BLaER1 (cell line): Measurements from ENCODE around the gene TBCA.

Source experiments
- H3K27ac ChIP-seq: shearing (Covaris generic); formaldehyde crosslinking; 2 replicates; pipeline ENCODE4 v1.8.1; 2022
- H3K27me3 ChIP-seq: shearing (Covaris generic); formaldehyde crosslinking; 2 replicates; pipeline ENCODE4 v1.8.1; 2022
- H3K36me3 ChIP-seq: shearing (Covaris generic); formaldehyde crosslinking; 2 replicates; pipeline ENCODE4 v1.8.1; 2022
- H3K4me1 ChIP-seq: shearing (Covaris generic); formaldehyde crosslinking; 2 replicates; pipeline ENCODE4 v1.8.1; 2022
- H3K4me2 ChIP-seq: shearing (Covaris generic); formaldehyde crosslinking; 2 replicates; pipeline ENCODE4 v1.8.1; 2022
- H3K4me3 ChIP-seq: shearing (Covaris generic); formaldehyde crosslinking; 2 replicates; pipeline ENCODE4 v1.8.1; 2022
- H3K9ac ChIP-seq: shearing (Covaris generic); formaldehyde crosslinking; 2 replicates; pipeline ENCODE4 v1.8.1; 2022
- H3K9me3 ChIP-seq: shearing (Covaris generic); formaldehyde crosslinking; 2 replicates; pipeline ENCODE4 v1.8.1; 2022
- H4K20me1 ChIP-seq: shearing (Covaris generic); formaldehyde crosslinking; 2 replicates; pipeline ENCODE4 v1.8.1; 2022
- Cebpa-rat ChIP-seq: shearing (Covaris generic); IDR thresholded peaks from 2 replicates; pipeline ENCODE4 v1.8.1; 2022

The TBCA gene

DNA sequence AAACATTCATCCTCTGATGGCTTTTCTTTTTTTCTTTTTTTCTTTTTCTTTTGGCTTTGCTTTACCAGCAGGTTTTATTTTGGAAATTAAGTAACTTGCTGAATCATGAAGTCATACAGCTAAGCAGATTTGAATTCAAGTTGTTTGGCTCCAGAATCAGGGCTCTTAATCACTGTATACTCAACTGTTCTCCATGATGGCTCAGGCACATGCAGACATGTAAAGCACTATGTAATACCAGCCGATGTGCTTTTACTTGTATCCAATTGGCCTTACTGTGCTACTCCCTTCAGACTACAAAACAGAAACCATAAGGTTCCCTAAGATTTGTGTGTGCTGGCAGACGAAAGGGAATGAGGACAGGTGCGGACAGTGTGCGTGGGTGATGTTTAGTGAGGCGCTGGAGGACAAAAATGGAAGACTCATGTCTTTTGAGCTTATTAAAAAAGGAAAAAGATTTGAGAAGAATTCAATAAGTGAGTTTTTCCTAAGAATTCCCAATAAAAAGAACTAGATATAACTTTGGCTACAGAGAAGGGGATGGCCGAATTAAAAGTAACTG, 92.9 kb downstream of the TBCA start:
- Histone ChIP-seq H4K20me1 (no peaks in the 10 kb centered on the region), H3K27me3 (no peaks in the 10 kb centered on the region), H3K4me3 (no peak overlapping the region), H3K4me1 (no peaks in the 10 kb centered on the region), H3K36me3 (peaks cover 9% of the 10 kb centered on the region; the same call in 1 of the 2 replicates), H3K4me2 (no peak overlapping the region), H3K9ac (no peak overlapping the region), H3K27ac (no peak overlapping the region), H3K9me3 (no peaks in the 10 kb centered on the region)
- no peak for TF ChIP-seq Cebpa-rat

DNA sequence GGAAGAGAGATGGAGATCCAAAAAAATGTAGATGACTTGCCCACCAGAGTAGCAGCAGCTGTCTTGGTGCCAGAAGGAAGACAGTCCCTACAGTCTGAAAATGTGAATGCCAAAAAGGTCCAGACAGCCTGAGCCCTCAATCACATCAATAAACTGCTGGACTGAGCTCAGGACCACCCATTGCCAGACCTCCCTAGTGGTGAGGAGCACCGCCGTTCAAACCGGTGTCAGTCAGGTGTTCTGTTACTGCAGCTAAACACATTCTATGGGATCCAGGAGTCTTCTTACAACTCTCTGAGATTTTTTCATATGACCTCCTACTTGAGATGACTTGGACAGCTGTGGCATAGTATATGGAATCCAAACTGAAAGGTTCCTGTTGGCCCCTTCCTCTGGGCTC, 105.6 kb downstream of the TBCA start:
- no peak for TF ChIP-seq Cebpa-rat
- Histone ChIP-seq H3K4me2 (peak overlapping the region; percentile 67), H3K9ac (no peak overlapping the region), H3K9me3 (peaks cover 8% of the 10 kb centered on the region; the same call in 1 of the 2 replicates), H3K36me3 (no peaks in the 10 kb centered on the region), H3K27ac (peak overlapping the region; percentile 42; the same call in 1 of the 2 replicates), H3K27me3 (no peaks in the 10 kb centered on the region), H3K4me1 (peaks cover 43% of the 10 kb centered on the region), H3K4me3 (no peak overlapping the region), H4K20me1 (no peaks in the 10 kb centered on the region)

GRCh38 chr5:77669677-77670076, 106.5 kb downstream of the TBCA start:
- H3K36me3 ChIP-seq: no peaks in the 10 kb centered on the region
- peaks cover 8% of the 10 kb centered on the region; the same call in 1 of the 2 replicates for H3K9me3 ChIP-seq
- peaks cover 43% of the 10 kb centered on the region for H3K4me1 ChIP-seq
- peak overlapping the region; percentile 42; the same call in 1 of the 2 replicates for H3K27ac ChIP-seq
- no peak overlapping the region for H3K4me3 ChIP-seq
- no peak for TF ChIP-seq Cebpa-rat
- H4K20me1 ChIP-seq: no peaks in the 10 kb centered on the region
- H3K9ac ChIP-seq: no peak overlapping the region
- H3K4me2 ChIP-seq: peak overlapping the region; percentile 67
- H3K27me3 ChIP-seq: no peaks in the 10 kb centered on the region

DNA sequence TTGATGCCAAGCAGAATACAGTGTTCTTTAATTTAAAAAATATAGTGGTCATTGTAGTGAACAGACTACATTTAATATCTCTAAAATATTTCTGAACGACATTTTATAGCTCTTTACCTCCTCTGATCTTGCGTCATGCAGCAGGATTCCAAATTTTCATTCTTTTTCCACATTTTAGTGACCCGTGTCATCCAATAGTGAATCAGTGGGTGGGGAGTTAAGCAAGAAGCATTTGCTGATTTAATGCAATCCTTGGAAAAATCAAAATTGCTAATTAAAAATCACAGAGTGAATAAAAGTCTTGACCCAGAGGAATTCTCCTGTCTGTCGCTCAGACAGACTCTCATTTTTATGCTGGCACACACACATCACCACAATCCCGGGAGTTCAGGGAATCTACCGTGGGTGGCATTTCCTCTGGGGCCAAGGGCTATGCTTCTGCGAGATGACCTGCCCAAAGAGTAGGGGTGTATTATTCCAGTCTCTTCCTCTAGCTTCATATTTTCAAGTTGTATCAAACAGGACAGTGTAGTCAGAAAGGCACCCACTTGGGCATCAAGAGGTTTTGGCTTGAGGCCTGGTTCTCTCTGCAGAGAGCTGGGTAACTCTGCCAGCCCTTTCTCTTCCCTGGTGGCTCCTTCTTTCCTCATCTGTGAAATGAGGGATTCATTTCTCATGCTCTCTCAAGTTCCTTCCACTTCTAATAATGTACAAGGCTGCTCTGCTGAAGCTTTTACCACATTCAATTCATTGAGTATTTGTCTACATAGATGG, 112.9 kb downstream of the TBCA start:
- TF ChIP-seq Cebpa-rat: no peak
- Histone ChIP-seq H3K4me2 (no peak overlapping the region), H3K4me1 (peaks cover 5% of the 10 kb centered on the region; the same call in 1 of the 2 replicates), H3K27ac (no peak overlapping the region), H3K36me3 (no peaks in the 10 kb centered on the region), H3K4me3 (no peak overlapping the region), H4K20me1 (no peaks in the 10 kb centered on the region), H3K9ac (no peak overlapping the region), H3K9me3 (no peaks in the 10 kb centered on the region), H3K27me3 (no peaks in the 10 kb centered on the region)

DNA sequence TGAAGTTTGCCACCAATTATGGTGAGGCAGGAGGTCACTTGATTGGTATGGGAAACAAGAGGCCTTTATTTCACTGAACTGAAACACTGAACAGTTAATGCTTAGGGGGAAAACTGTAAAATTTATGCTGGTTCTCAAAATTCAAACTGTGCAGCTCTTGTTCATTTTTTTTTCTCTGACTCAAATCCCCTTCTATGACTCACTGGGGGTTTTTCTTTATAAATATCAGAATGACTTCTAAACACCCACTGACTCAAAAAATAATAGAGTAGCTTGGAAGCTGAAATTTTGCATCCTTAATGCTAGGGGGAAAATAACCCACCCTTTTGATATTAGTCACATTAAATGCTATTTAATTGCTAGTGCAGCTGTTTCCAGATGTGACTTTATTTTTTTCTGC, 113.5 kb downstream of the TBCA start:
- H3K36me3 ChIP-seq: no peaks in the 10 kb centered on the region
- no peaks in the 10 kb centered on the region for H3K9me3 ChIP-seq
- H4K20me1 ChIP-seq: no peaks in the 10 kb centered on the region
- H3K4me1 ChIP-seq: peaks cover 5% of the 10 kb centered on the region; the same call in 1 of the 2 replicates
- H3K27ac ChIP-seq: no peak overlapping the region
- TF ChIP-seq Cebpa-rat: no peak
- H3K27me3 ChIP-seq: no peaks in the 10 kb centered on the region
- H3K9ac ChIP-seq: no peak overlapping the region
- no peak overlapping the region for H3K4me3 ChIP-seq
- H3K4me2 ChIP-seq: no peak overlapping the region

DNA sequence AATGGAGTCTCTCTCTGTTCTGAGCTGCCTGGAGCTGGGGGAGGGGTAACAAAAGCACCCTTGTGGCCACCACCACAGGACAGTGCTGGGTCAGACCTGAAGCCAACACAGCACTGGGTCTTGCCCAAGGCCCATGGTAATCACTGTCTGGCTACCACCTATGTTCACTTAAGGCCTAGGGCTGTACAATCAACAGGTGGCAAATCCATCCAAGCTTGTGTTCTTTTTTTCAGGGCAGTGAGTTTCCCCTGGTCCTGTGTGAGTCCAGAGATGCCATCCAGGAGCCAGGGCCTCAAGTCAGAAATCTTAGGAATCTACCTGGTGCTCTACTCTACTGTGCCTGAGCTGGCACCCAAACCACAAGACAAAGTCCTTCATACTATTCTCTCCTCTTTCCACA, 117.5 kb downstream of the TBCA start:
- Histone ChIP-seq H3K27me3 (no peaks in the 10 kb centered on the region), H3K36me3 (no peaks in the 10 kb centered on the region), H3K4me1 (no peaks in the 10 kb centered on the region), H4K20me1 (no peaks in the 10 kb centered on the region), H3K9me3 (no peaks in the 10 kb centered on the region), H3K27ac (no peak overlapping the region), H3K9ac (no peak overlapping the region), H3K4me2 (no peak overlapping the region), H3K4me3 (no peak overlapping the region)
- TF ChIP-seq Cebpa-rat: no peak

- H3K4me3 ChIP-seq: no peak overlapping the region
- H3K4me2 ChIP-seq: no peak overlapping the region
- TF ChIP-seq Cebpa-rat: no peak
- H4K20me1 ChIP-seq: 0 out of 2 replicates have a peak, but pooled peaks cover 7% of the 10 kb centered on the region
- no peak overlapping the region for H3K27ac ChIP-seq
- H3K9ac ChIP-seq: no peak overlapping the region
- H3K36me3 ChIP-seq: no peaks in the 10 kb centered on the region
- H3K27me3 ChIP-seq: peaks cover 29% of the 10 kb centered on the region
- no peaks in the 10 kb centered on the region for H3K4me1 ChIP-seq
- H3K9me3 ChIP-seq: no peaks in the 10 kb centered on the region
These were observed 124.8 kb downstream of the TBCA start for GRCh38 chr5:77651343-77651742.

- Histone ChIP-seq H3K4me3 (no peak overlapping the region), H4K20me1 (peaks cover 11% of the 10 kb centered on the region; the same call in 1 of the 2 replicates), H3K9ac (no peak overlapping the region), H3K27ac (no peak overlapping the region), H3K27me3 (peaks cover 36% of the 10 kb centered on the region), H3K4me2 (no peak overlapping the region), H3K36me3 (no peaks in the 10 kb centered on the region), H3K4me1 (no peaks in the 10 kb centered on the region), H3K9me3 (no peaks in the 10 kb centered on the region)
- TF ChIP-seq Cebpa-rat: no peak
These were observed 125.5 kb downstream of the TBCA start for GRCh38 chr5:77650686-77651085.

- no peaks in the 10 kb centered on the region for H3K36me3 ChIP-seq
- H3K27me3 ChIP-seq: peaks cover 45% of the 10 kb centered on the region
- H4K20me1 ChIP-seq: peaks cover 16% of the 10 kb centered on the region
- no peak overlapping the region for H3K4me2 ChIP-seq
- H3K9ac ChIP-seq: no peak overlapping the region
- no peak overlapping the region for H3K4me3 ChIP-seq
- no peak for TF ChIP-seq Cebpa-rat
- no peaks in the 10 kb centered on the region for H3K4me1 ChIP-seq
- H3K9me3 ChIP-seq: no peaks in the 10 kb centered on the region
- no peak overlapping the region for H3K27ac ChIP-seq
These were observed 126.4 kb downstream of the TBCA start for GRCh38 chr5:77649776-77650175.

DNA sequence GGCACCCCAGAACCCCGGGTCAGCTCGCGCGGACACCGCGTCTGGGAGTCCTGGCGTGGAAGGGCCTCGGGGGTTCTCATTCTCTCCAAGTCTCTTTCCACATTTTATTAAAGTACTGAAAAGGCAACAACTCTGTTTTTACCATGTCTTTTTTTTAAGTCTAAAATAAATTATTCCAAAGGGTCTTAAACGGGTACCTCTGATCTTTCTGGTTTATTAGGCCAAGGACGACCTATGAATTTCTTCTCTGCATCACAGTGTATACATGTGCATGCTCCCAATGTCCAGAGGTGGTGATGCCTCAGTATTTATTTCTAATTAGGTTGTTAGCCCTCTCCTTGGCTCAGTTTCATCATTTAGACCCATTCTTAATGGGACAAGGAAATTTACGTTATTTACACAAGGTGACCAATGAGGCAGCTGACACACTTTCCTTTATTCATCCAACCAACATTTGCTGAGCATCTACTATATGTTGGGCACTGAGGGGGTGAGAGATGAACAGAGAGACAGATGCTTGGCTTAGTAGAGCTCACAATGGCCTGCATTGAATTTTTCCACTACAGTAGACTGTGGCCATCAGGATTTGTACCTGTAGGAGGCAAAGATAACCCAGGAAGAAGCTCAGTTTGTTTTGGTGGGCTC, 130.0 kb downstream of the TBCA start:
- H3K36me3 ChIP-seq: no peaks in the 10 kb centered on the region
- no peaks in the 10 kb centered on the region for H3K4me1 ChIP-seq
- H3K27me3 ChIP-seq: peaks cover 82% of the 10 kb centered on the region
- no peak overlapping the region for H3K9ac ChIP-seq
- peak overlapping the region; percentile 46; the same call in 1 of the 2 replicates for H3K4me3 ChIP-seq
- H4K20me1 ChIP-seq: peaks cover 53% of the 10 kb centered on the region
- no peak overlapping the region for H3K27ac ChIP-seq
- peaks cover 5% of the 10 kb centered on the region; the same call in 1 of the 2 replicates for H3K9me3 ChIP-seq
- no peak for TF ChIP-seq Cebpa-rat
- no peak overlapping the region for H3K4me2 ChIP-seq
